Adipose tissue (tissue), 3 donors: ENCODE data around the gene FRMD4B. TPM values are rescaled to one million over a fixed set of nuclear protein-coding genes. Genes with fewer than 3 reads are reported as not detected.
"Not testable (repeated sequence)": the region's sequence is repeated elsewhere in the genome, so short reads cannot be mapped to it uniquely, and the experiment has no call there.

Experiments used
- H3K27ac ChIP-seq: one replicate; pipeline ENCODE4 v1.5.1; 2013; ENCODE audit warnings: low read depth, low read length
- WGBS, 3 donors: extraction: QIAGEN DNeasy Blood & Tissue Kit; methylation state at CpG; one replicate each; pipeline ENCODE4 v1.1.7; 2013; 5-methylcytosine and 5-hydroxymethylcytosine counted together
- polyA plus RNA-seq, 3 donors: library from polyadenylated mRNA; stranded (reverse); fragments of 200-250 nt; gene quantifications; one replicate each; pipeline ENCODE4 v1.2.3, GENCODE V29; 2013
- donor health status: healthy with polysubstance abuse.
- donor health status: Bipolar disorder and iron deficiency.
- donor health status: healthy.

Gene FRMD4B
- polyA plus RNA-seq, 3 donors, result 4.0 to 8.1 (median 6.2) TPM

DNA sequence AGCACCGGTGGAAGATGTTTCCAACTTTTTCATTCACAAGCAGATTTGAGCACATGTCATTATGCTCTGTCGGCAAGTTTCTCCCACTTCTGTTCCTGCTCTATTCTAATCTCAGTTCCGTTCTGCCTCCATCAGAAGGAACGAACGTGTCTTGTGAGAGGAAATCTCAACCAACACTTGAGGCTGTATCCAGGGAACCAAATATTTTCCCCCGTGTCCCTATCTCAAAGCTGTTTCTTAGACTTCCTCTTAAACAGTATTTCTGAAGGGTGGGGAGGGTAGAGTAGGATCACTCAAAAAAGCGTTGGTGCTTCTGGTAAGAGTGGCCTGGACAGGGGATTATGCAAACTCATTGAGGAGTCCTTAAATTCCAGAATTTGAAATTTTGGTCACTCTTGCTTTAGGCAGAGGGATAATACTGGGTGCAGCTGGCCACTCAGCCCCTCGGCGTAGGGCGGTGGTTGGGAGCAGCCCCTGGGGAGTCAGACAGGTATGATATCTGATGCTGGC is 54.9 kb downstream of the FRMD4B start:
- H3K27ac ChIP-seq, result no peak overlapping the region
- WGBS, 3 donors, result 47 to 76% (median 52%) methylated on average over 10 of the region's 10 CpGs

DNA sequence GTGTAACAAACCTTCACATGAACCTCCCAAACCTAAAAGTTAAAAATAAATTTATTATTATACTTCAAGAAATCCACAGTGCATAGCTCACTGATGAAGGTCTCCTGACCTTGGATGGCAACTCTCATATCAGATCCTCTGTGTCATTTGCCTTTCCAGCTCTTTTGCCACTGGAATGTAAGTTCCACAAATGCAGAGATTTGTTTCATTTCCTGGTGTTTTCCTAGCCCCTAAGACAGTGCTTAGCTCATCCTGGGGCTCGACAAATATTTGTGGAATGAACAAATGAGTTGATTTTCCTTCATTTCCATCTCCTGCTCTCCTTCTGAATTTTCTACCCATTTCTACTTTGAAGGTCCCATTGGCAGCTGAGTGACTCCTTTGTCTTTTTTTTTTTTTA is 56.0 kb downstream of the FRMD4B start:
- 67 to 86% (median 80%) methylated on average over 1 of the region's 1 CpG for WGBS, 3 donors
- H3K27ac ChIP-seq, result no peak overlapping the region

DNA sequence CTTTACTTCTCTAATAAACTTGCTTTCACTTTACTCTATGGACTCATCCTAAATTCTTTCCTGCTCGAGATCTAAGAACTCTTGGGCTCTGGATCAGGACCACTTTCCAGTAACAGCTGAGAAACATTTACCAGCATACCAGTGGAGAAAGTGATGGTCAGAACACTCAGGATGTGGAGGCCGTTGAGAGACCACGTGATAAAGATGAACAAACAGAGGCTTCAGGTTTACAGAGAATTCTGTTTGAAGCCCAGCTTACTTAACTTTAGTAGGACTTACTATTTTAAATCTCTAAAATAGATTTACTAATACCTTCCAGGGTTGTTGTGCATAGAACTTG is 57.0 kb downstream of the FRMD4B start:
- 41 to 56% (median 49%) methylated on average over 3 of the region's 3 CpGs for WGBS, 3 donors

DNA sequence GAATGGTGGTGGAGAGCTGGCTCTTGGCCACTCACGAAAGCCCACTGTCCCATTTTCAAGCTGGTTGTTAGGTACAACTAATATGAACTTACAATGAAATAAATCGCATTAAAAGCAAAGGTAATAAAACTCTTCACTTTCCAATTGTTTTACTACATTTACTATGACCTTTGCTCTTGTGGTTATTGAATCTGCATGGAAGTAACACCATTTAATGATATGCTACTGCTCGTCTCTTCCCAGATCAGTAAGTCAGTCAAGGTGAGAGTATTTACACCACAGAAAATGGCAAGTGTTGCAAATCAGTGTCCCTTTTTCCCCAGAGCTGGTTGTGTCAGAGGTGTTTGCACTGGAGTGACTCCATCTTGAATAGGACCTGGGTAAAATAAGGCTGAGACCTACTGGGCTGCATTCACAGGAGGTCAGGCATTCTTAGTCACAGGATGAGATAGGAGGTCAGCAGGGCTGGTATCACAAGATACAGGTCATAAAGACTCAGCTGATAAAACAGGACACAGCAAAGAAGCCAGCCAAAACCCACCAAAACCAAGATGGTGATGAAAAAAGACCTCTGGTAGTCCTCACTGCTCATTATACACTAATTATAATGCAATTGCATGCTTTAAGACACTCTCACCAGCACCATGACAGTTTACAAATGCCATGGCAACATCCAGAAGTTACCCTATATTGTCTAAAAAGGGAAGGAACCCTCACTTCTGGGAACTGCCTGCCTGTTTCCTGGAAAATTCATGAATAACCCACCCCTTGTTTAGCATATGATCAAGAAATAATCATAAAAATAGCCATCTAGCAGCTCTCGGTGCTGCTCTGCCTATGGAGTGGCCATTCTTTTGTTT is 57.6 kb downstream of the FRMD4B start:
- 82 to 88% (median 87%) methylated on average over 4 of the region's 4 CpGs for WGBS, 3 donors
- H3K27ac ChIP-seq, result no peak overlapping the region

More for the DNA sequence above, 57.0 kb downstream of the FRMD4B start:
- no peak overlapping the region for H3K27ac ChIP-seq

DNA sequence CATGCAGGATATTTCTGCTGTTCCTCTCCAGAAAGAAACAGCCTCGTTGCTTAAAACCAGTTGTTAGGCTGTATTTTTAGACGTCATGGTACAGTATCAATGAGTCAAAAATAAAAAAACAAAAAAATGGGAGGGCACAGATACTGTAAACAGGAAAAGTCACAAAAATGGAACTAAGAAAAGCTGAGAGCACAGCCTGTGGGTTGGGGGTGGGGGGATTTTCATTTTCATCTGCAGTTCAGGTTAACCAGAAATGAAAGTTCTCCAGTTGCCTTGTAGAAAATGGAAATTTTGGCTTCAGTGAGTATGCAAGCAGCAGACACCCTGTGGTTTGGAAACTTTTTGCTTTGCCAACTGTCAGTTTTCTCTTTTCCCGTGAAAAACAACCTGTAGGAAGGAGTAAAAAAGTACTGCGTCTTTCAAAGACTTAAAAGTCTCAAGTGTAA is 59.0 kb downstream of the FRMD4B start:
- 16 to 61% (median 23%) methylated on average over 4 of the region's 4 CpGs for WGBS, 3 donors
- no peak overlapping the region for H3K27ac ChIP-seq

DNA sequence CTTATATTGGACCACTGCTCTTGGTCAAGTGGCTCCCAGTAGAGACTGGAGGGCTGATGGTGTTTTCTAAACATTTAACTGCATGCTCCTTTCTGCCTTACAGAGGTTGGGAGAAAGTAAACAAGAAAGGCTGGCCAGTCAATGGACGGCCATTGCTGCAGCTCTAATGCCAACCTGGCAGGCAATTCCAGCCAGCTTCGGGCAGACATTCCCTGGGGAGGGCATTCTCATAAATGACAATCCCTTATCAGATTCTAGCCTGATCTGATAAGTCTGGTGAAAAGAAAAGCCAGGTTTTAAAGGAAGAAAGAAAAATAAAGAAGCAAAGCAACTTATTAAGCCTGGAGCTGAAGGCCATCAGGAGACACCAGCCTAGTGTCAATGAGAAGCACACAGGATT is 60.7 kb downstream of the FRMD4B start:
- H3K27ac ChIP-seq, result no peak overlapping the region
- 42 to 68% (median 58%) methylated on average over 2 of the region's 2 CpGs for WGBS, 3 donors

DNA sequence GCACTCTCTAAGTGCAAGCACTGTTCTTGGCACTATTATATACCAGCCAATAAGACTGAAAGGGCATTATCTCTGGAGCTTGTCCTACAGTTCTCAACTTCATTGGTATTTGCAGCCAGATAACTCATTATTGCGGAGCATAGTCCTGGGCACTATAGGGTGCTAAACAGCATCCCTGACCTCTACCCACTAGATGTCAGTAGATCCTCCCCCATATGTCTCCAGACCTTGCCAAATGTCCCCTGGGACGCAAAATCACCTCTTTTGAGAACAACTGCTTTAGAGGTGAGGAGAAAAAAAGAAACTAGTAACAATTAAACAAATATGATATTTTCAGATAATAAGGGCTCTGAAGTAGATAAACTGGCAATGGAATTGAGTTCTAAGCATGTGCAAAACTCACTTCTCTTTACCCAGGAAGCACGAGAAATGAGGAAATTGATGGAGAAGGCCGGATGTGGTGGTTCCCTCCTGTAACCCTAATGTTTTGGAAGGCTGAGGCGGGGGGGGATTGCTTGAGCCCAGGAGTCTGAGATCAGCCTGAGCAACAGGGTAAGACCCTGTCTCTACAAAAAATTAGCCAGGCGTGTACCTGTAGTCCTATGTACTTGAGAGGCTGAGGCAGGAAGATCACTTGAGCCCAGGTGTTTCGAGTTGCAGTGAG is 61.4 kb downstream of the FRMD4B start:
- no peak overlapping the region for H3K27ac ChIP-seq
- 44 to 69% (median 64%) methylated on average over 7 of the region's 7 CpGs for WGBS, 3 donors

DNA sequence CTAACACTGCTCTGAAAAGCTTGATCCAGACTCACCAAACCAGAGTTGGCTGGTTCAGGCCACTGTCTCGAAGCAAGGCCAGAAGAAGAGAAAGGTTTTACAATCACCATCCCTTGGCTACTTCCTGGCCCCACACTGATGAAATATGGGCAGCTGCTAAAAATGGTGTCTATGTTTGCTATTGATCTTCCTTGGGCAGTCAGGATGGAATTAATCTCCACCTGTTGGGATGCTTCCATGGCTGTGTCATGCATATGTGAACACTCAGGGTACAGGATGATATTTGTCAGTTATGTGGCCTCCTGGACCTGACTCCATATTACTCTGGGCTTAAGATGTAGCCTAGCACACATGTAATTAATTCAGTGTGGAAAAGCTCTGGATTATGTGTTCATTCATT is 61.9 kb downstream of the FRMD4B start:
- 60 to 89% (median 60%) methylated on average over 1 of the region's 1 CpG for WGBS, 3 donors
- H3K27ac ChIP-seq, result no peak overlapping the region

DNA sequence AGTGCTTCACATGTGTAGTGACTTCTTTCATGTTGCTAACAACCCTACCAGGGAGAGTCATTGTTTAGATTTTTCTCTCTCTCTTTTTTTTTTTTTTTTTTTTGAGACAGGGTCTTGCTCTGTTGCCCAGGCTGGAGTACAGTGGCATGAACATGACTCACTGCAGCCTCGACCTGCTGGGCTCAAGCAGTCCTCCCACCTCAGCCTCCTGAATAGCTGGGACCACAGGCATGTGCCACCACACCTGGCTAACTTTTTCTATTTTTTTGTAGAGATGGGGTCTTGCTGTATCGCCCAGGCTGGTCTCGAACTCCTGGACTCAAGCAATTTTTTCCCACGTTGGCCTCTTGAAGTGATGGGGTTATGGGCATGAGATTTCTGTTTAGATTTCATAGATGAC is 63.4 kb downstream of the FRMD4B start:
- H3K27ac ChIP-seq, result not testable (repeated sequence)

DNA sequence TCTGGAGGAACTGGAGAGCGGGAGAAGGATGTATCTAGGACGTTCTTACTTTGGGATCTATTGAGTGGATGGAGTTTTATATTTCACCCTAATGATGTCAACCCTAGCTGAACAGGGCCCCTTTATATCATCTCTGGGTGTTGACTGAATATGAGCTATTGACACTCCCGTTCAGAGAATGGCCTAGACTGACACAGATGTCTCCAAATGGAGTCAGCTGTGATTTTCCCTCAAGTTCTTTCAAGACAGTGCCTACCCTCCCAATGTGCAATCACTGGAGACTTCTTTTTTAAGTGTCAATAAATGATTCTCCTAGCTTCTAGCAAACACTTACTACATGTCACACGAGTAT is 63.8 kb downstream of the FRMD4B start:
- no peak overlapping the region for H3K27ac ChIP-seq
- 78 to 91% (median 90%) methylated on average over 4 of the region's 4 CpGs for WGBS, 3 donors

More for the DNA sequence above, 63.4 kb downstream of the FRMD4B start:
- WGBS, 3 donors, result 73 to 96% (median 93%) methylated on average over 4 of the region's 4 CpGs

DNA sequence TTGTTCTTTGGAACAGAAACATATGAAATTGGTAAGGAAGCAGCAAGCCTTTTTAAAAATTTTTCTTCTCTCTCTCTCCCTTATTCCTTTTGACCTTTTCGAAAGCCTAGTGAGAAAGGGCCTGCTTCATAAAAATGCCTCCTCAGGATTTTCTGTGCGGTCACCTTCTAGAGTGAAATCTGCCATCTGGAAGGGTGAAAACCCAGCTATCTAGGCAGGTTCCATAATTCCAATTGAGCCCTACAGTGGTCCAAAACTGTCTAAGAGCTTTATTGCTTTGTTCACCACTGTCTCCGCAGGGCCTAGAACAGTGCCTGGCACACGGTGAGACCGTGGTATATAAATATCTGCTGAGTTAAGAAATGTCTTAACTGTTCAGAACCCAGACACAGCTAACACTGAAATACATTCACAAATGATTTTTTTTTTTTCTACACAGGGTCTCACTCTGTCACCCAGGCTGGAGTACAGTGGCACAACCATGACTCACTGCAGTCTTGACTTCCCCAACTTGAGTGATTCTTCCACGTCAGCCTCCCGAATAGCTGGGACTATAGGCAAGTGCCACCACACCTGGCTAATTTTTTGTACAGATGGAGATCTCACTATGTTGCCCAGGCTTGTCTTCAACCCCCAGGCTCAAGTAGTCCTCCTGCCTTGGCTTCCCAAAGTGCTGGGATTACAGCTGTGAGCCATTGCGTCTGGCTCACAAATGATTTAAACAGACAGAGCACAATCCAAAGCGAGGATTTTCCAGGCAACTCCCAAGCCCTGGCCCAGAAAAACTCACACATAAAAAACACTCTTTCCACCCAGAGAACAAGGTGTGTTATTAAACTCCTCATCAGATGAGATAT is 64.4 kb downstream of the FRMD4B start:
- no peak overlapping the region for H3K27ac ChIP-seq
- 85 to 90% (median 87%) methylated on average over 9 of the region's 9 CpGs for WGBS, 3 donors

DNA sequence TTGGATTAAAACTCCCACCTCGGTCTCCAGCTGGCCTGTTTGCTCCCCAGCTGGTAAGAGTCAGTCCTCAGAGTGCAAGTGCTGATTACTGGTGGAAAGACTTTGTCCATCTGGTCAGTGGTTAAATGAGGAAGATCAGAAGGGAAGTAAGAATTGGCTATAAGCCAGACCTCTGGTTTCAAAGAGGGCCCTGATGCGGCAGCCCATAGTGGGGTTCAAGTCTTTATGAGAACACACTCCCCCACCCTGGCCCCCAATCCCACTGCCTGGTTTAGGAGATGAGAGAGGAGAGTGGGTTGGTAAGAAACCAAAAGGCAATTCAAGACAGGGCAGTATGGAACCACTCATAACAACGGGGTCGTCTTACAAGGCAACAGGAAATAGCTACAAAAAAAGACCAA is 65.0 kb downstream of the FRMD4B start:
- no peak overlapping the region for H3K27ac ChIP-seq
- WGBS, 3 donors, result 47 to 84% (median 52%) methylated on average over 4 of the region's 4 CpGs

DNA sequence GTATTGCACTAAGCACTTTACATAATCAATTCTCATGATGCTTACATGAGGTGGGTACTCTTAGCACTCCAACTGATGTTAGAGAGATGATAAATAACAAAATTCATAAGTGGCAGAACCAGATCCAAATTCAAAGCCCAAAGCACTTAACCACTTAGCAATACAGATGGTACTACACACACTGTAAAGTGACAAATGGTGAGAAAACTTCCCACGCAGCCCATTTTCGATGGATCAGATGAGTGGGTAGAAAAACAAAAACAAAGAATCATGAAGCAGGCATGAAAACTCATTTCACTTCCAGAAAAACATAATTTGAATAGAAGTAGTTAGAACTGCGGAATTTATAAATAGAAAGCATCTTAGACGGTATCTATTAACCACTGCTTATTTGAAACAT is 66.2 kb downstream of the FRMD4B start:
- 77 to 86% (median 81%) methylated on average over 4 of the region's 4 CpGs for WGBS, 3 donors
- no peak overlapping the region for H3K27ac ChIP-seq

DNA sequence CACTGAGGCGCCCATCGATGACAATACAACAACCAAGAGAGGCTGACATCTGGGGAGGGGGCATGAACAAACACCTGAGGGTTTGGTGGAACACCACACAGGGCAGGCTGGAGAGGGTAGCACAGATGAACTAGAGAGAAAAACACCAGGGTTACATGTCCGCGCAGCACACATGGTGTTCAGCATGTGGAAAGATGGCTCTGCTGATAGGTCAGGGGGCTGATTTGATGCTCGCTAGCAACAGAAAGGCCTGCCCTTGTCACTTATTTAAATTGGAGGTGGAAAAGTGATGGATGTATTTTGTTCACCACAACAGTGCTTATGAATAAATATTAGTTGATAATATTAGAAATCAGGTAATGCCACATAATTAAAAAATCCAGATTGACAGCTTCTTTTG is 67.5 kb downstream of the FRMD4B start:
- WGBS, 3 donors, result 95 to 96% (median 96%) methylated on average over 5 of the region's 5 CpGs
- no peak overlapping the region for H3K27ac ChIP-seq

DNA sequence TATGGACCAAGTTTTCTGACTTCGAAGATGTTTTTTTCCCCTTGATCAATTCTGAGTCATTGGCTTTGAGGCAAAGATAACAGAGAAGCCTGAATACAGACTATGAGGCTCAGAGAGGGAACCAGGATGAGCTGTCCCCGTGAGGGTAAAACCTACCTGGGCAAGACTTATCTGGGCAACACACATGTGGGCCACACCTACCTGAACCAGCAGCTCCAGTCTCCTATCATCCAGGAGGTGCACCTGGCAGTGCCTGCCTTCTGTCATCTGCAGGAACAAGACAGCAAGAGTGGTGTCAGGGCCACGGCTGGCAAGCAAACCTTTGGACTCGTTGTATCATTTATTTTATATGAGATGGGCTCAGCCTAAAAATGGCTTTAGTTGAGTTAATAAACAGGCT is 72.6 kb downstream of the FRMD4B start:
- H3K27ac ChIP-seq, result no peak overlapping the region
- WGBS, 3 donors, result 68 to 70% (median 69%) methylated on average over 4 of the region's 4 CpGs

DNA sequence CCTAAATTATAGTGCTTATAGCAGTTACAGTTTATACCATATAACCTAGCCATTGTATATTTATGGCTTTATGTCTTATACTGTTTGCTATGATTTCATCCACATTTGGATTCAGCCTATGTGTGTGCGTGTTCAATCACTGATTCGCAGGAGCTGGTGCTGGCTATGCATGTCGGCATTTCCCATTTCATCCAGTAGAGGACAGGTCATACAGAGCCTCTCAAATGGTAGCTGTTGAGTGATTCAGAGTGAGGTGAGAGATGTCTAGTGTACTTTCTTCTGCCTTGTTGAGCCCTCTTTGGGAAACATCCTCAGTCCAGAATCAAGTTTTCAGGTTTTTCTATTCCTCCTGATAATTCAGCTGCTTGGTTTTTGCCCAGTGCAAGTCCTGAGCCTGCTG is 76.1 kb downstream of the FRMD4B start:
- 47 to 81% (median 81%) methylated on average over 3 of the region's 3 CpGs for WGBS, 3 donors

DNA sequence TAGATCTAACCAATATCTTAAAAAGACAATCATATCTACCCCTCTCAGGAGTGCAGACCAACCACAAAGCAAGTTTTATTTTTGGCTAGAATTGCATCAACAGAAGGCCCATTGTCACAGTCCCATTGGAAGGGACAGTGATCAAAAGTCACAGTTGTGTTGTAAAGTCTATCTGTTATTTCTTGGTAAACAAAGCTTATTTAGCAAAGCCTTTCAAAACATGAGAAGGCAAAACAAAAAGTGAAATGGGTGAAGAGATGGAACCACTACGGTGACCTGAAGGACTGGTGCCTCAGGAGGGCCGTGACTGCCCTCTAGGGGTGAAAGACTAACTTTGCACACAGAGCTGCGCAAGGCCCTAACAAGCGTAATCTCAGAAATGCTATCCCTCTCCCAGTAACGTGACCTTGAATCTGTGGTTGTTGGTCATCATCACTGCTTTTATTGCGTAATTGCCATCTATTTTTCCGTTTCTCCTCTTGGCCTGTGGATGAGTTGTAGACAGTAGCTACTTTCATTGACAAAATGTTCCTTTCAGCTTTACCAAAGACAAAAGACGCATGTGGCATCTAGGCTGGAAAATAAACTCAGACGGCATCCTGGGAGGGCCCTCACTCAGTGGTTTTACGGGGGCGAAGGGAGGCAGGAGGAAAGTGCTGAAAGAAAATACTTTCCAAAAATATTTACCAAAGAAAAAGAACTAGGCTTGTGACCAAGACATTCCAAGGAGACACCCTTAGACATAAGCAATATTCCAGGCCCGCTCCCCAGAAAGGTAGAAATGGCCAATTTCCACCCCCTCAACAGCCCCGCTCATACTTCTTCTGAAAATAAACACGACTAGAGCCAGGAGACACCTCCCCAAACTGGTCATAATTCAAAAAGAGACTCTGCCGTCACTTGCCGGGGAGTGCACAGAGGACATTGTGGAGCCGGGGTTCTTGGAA is 79.4 kb downstream of the FRMD4B start:
- 25 to 34% (median 29%) methylated on average over 17 of the region's 17 CpGs for WGBS, 3 donors
- no peak overlapping the region for H3K27ac ChIP-seq

More for the DNA sequence above, 76.1 kb downstream of the FRMD4B start:
- H3K27ac ChIP-seq, result no peak overlapping the region

DNA sequence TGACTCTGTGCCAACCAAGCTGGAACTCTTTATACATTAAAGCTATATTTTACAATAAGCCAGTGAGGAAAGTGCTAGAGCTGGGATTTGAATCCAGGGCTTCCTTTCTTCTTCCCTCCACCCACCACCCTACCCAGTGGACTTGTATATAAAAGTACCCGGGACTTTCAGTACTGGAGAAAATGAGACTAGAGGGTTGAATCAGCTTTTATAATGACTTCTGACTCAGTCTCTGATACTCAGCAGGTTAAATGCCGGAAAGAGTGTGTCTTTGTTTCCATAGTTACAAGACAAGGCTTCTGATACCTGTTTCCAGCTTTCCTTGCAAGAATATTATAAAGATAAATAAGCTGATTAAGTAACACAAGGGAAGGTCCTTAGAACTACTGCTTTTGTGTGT is 80.9 kb downstream of the FRMD4B start:
- 73 to 80% (median 79%) methylated on average over 2 of the region's 2 CpGs for WGBS, 3 donors
- H3K27ac ChIP-seq, result no peak overlapping the region
